Parathyroid adenoma (tissue), 2 donors: ENCODE results near the gene EBP.
"Not testable (repeated sequence)": the region's sequence is repeated elsewhere in the genome, so short reads cannot be mapped to it uniquely, and the experiment has no call there.

Experiments
- H2AFZ ChIP-seq: fragments of 300-600 bp; sonication (generic); one replicate; pipeline ENCODE4 v1.7.0; 2017; ENCODE audit warnings: antibody characterized with exemption, mild to moderate bottlenecking
- H3K27ac ChIP-seq: fragments of 300-600 bp; sonication (generic); one replicate; pipeline ENCODE4 v1.7.0; 2017
- H3K27me3 ChIP-seq: fragments of 300-600 bp; sonication (generic); one replicate; pipeline ENCODE4 v1.7.0; 2017; ENCODE audit warnings: low read length; ENCODE audit not compliant: control insufficient read depth, insufficient read depth
- H3K36me3 ChIP-seq: fragments of 300-600 bp; sonication (generic); one replicate; pipeline ENCODE4 v1.7.0; 2017; ENCODE audit warnings: low read length; ENCODE audit not compliant: control insufficient read depth, insufficient read depth
- H3K4me1 ChIP-seq: fragments of 300-600 bp; sonication (generic); one replicate; pipeline ENCODE4 v1.7.0; 2017; ENCODE audit warnings: control low read depth
- H3K4me2 ChIP-seq: fragments of 300-600 bp; sonication (generic); one replicate; pipeline ENCODE4 v1.7.0; 2017; ENCODE audit warnings: low read length
- H3K4me3 ChIP-seq: fragments of 300-600 bp; sonication (generic); one replicate; pipeline ENCODE4 v1.7.0; 2017; ENCODE audit warnings: low read depth, low read length
- H3K79me2 ChIP-seq: fragments of 300-600 bp; sonication (generic); one replicate; pipeline ENCODE4 v1.7.0; 2017; ENCODE audit warnings: control low read depth
- H3K9ac ChIP-seq: fragments of 300-600 bp; sonication (generic); one replicate; pipeline ENCODE4 v1.7.0; 2017; ENCODE audit warnings: mild to moderate bottlenecking
- H3K9me3 ChIP-seq: fragments of 300-600 bp; sonication (generic); one replicate; pipeline ENCODE4 v1.7.0; 2017; ENCODE audit warnings: low read length; ENCODE audit not compliant: control insufficient read depth
- TF ChIP-seq, protein P1 (sequence below): fragments of 300-600 bp; sonication (generic); IDR thresholded peaks from one replicate; pipeline ENCODE4 v1.7.0; 2017; ENCODE audit warnings: antibody characterized with exemption, mild to moderate bottlenecking
- donor health status: primary hyperparathyroidism.

Gene EBP

DNA sequence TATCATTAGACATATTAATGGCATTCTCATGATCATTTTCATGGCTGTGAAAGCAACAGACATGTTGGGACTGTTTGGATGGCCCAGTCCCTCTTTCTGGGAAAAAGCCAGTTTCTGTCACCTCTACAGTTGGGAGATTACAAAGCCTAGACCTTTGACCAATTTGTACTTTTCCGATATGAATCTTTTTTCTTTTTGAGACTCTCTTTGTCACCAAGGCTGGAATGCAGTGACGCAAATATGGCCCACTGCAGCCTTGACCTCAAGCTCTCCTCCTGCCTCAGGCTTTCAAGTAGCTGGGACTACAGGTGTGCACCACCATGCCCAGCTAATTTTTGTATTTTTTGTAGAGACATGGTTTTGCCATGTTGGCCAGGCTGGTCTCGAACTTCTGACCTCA, 27.3 kb downstream of the EBP start:
- H3K4me2 ChIP-seq, result no peak overlapping the region
- no peak overlapping the region for H3K4me3 ChIP-seq
- H3K9ac ChIP-seq, result no peak overlapping the region
- H3K4me1 ChIP-seq, result peaks cover 5% of the 10 kb centered on the region
- TF ChIP-seq, protein P1, sequence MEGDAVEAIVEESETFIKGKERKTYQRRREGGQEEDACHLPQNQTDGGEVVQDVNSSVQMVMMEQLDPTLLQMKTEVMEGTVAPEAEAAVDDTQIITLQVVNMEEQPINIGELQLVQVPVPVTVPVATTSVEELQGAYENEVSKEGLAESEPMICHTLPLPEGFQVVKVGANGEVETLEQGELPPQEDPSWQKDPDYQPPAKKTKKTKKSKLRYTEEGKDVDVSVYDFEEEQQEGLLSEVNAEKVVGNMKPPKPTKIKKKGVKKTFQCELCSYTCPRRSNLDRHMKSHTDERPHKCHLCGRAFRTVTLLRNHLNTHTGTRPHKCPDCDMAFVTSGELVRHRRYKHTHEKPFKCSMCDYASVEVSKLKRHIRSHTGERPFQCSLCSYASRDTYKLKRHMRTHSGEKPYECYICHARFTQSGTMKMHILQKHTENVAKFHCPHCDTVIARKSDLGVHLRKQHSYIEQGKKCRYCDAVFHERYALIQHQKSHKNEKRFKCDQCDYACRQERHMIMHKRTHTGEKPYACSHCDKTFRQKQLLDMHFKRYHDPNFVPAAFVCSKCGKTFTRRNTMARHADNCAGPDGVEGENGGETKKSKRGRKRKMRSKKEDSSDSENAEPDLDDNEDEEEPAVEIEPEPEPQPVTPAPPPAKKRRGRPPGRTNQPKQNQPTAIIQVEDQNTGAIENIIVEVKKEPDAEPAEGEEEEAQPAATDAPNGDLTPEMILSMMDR, result no peak
- no peaks in the 10 kb centered on the region for H3K27me3 ChIP-seq
- no peak overlapping the region for H3K27ac ChIP-seq
- no peaks in the 10 kb centered on the region for H3K9me3 ChIP-seq
- H2AFZ ChIP-seq, result no peak overlapping the region
- no peaks in the 10 kb centered on the region for H3K79me2 ChIP-seq
- H3K36me3 ChIP-seq, result no peaks in the 10 kb centered on the region

DNA sequence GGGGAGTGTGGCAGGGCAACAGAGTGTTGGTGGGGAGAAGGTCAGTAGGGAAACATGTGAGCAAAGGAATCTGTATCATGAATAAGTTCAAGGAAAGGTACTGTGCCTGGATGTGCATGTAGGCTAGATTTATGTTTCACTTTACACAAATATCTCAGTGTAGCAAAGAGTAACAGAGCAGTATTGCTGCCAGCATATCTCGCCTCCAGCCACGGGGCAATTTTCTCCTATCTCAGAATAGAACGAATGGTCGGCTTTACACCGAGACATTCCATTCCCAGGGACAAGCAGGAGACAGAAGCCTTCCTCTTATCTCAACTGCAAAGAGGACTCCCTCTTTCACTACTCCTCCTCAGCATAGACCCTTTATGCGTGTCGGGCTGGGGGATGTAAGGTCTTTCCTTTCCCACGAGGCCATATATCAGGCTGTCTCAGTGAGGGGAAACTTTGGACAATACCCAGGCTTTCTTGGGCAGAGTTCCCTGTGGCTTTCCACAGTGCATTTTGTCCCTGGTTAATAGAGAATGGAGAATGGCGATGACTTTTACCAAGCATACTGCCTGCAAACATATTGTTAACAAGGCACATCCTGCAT, 34.2 kb downstream of the EBP start:
- H3K9me3 ChIP-seq, H3K27me3 ChIP-seq, H3K4me3 ChIP-seq, H2AFZ ChIP-seq, H3K79me2 ChIP-seq, H3K27ac ChIP-seq, H3K9ac ChIP-seq, H3K36me3 ChIP-seq, H3K4me2 ChIP-seq, H3K4me1 ChIP-seq: not testable (repeated sequence)

DNA sequence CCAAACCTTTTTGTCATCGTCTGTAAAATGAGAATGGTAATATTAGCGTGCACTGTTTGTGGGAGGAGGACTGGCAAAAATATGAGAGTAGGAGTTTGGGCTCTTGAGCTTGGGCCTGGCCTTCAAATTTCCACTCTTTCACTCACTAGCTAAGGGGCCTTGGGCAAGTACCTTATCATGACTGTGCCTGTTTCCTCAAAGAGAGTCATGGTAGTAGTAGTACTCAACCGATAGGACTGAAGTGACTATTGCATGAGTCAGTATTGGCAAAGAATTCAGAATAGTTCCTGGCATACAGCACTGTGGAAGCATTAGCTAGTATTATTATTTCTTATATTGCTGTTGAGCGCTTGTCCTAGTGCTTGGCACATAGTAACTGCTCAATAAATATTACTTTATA, 36.7 kb downstream of the EBP start:
- no peak overlapping the region for H3K4me3 ChIP-seq
- no peak overlapping the region for H3K4me2 ChIP-seq
- H2AFZ ChIP-seq, result no peak overlapping the region
- TF ChIP-seq, protein P1, result no peak
- no peak overlapping the region for H3K27ac ChIP-seq
- no peaks in the 10 kb centered on the region for H3K79me2 ChIP-seq
- no peaks in the 10 kb centered on the region for H3K27me3 ChIP-seq
- H3K9ac ChIP-seq, result no peak overlapping the region
- no peaks in the 10 kb centered on the region for H3K4me1 ChIP-seq
- no peaks in the 10 kb centered on the region for H3K9me3 ChIP-seq
- H3K36me3 ChIP-seq, result no peaks in the 10 kb centered on the region

DNA sequence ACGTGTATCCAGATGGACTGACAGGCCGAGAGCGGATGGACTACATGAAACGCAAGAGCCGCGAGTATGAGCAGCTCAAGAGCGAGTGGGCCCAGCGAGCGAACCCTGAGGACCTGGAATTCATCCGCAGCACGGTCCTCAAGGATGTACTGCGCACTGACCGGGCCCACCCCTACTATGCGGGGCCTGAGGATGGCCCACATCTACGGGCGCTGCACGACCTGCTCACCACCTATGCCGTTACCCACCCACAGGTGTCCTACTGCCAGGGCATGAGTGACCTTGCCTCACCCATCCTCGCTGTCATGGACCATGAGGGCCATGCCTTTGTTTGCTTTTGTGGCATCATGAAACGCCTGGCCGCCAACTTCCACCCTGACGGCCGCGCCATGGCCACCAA, 38.0 kb downstream of the EBP start:
- Histone ChIP-seq H3K9me3 (no peaks in the 10 kb centered on the region), H3K79me2 (no peaks in the 10 kb centered on the region), H2AFZ (no peak overlapping the region), H3K9ac (no peak overlapping the region), H3K4me3 (no peak overlapping the region), H3K27me3 (no peaks in the 10 kb centered on the region), H3K27ac (no peak overlapping the region), H3K36me3 (no peaks in the 10 kb centered on the region), H3K4me2 (no peak overlapping the region), H3K4me1 (no peaks in the 10 kb centered on the region)
- TF ChIP-seq, protein P1, result no peak

DNA sequence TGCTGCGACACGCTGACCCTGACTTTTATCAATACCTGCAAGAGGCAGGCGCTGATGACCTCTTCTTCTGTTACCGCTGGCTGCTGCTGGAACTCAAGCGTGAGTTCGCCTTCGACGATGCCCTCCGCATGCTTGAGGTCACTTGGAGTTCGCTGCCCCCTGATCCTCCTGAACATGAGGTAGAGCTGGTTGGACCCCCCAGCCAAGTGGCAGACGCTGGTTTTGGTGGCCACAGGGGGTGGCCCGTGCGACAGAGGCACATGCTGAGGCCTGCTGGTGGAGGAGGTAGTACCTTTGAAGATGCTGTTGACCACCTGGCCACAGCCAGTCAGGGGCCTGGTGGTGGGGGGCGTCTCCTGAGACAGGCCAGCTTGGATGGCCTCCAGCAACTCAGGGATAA, 38.4 kb downstream of the EBP start:
- H3K9ac ChIP-seq, result no peak overlapping the region
- TF ChIP-seq, protein P1, result no peak
- no peaks in the 10 kb centered on the region for H3K36me3 ChIP-seq
- H3K4me3 ChIP-seq, result no peak overlapping the region
- no peak overlapping the region for H3K4me2 ChIP-seq
- no peaks in the 10 kb centered on the region for H3K4me1 ChIP-seq
- H3K9me3 ChIP-seq, result no peaks in the 10 kb centered on the region
- H3K27me3 ChIP-seq, result no peaks in the 10 kb centered on the region
- H3K27ac ChIP-seq, result no peak overlapping the region
- H3K79me2 ChIP-seq, result no peaks in the 10 kb centered on the region
- H2AFZ ChIP-seq, result no peak overlapping the region
